Lung (tissue), 12 donors: Measurements from ENCODE around the gene SGO2. TPM values are rescaled to one million over a fixed set of nuclear protein-coding genes. Genes with fewer than 3 reads are reported as not detected.

Experiments used
- ATAC-seq: fragments of 200-7000 bp; cut with Tn5 transposase; one replicate; pipeline ENCODE4 v1.9.1; 2020; ENCODE audit warnings: moderate number of reproducible peaks; ENCODE audit not compliant: insufficient read depth, low FRiP score
- DNase-seq, 3 donors: peaks; one replicate each; pipeline ENCODE4 v3.0.0-alpha.2; 2013 to 2017
- H3K27ac ChIP-seq, 2 donors: one replicate each; pipeline ENCODE4 v1.5.1; 2013; ENCODE audit warnings: mild to moderate bottlenecking in 2 of 2, moderate library complexity in 2 of 2, control low read depth in 1 of 2, inconsistent platforms in 1 of 2, low read depth in 1 of 2, low read length in 1 of 2
- H3K27me3 ChIP-seq, 3 donors: one replicate each; pipeline ENCODE4 v1.5.1; 2013; ENCODE audit warnings: low read length in 2 of 3; ENCODE audit not compliant: control insufficient read depth in 3 of 3, insufficient read depth in 3 of 3
- H3K36me3 ChIP-seq, 4 donors: one replicate each; pipeline ENCODE4 v1.5.1; 2013; ENCODE audit warnings: low read length in 4 of 4, mild to moderate bottlenecking in 1 of 4, moderate library complexity in 1 of 4; ENCODE audit not compliant: control insufficient read depth in 4 of 4, insufficient read depth in 4 of 4
- H3K4me1 ChIP-seq, 5 donors: one replicate each; pipeline ENCODE4 v1.5.1; 2013; ENCODE audit warnings: low read length in 5 of 5, mild to moderate bottlenecking in 2 of 5, moderate library complexity in 1 of 5; ENCODE audit not compliant: control insufficient read depth in 5 of 5, insufficient read depth in 5 of 5
- H3K4me3 ChIP-seq: one replicate; pipeline ENCODE4 v1.5.1; 2013; ENCODE audit warnings: mild to moderate bottlenecking, control low read depth, moderate library complexity
- H3K9ac ChIP-seq, 2 donors: one replicate each; pipeline ENCODE4 v1.5.1; 2013; ENCODE audit warnings: low read length in 2 of 2, control low read depth in 1 of 2; ENCODE audit not compliant: insufficient read depth in 1 of 2
- H3K9me3 ChIP-seq, 4 donors: one replicate each; pipeline ENCODE4 v1.5.1; 2013; ENCODE audit warnings: low read length in 3 of 4, mild to moderate bottlenecking in 1 of 4, moderate library complexity in 1 of 4; ENCODE audit not compliant: control insufficient read depth in 4 of 4, insufficient read depth in 3 of 4
- WGBS, 2 donors: extraction: QIAGEN DNeasy Blood & Tissue Kit; methylation state at CpG; one replicate each; pipeline ENCODE4 v1.1.7; 2013; 5-methylcytosine and 5-hydroxymethylcytosine counted together
- polyA plus RNA-seq, 2 donors: library from polyadenylated mRNA; stranded (reverse); fragments of 200-250 nt; gene quantifications; one replicate each; pipeline ENCODE4 v1.2.1, GENCODE V29; 2013
- total RNA-seq, 2 donors: library from RNA; depleted of rRNA in 1 of 2; stranded (reverse); fragments of >200 nt in 1 of 2; gene quantifications; one replicate each; pipeline ENCODE4 v1.2.1, GENCODE V29; 2014 to 2021
- TF ChIP-seq, protein P1 (sequence below): IDR thresholded peaks from 2 replicates; pipeline ENCODE4 v1.5.1; 2012; ENCODE audit warnings: mild to moderate bottlenecking; ENCODE audit errors: control extremely low read depth, extremely low read depth
- donor health status: control.
- donor health status: control.
- donor health status: Bipolar disorder and iron deficiency.
- donor health status: healthy.
- donor health status: DM: yes; HTN: yes; CAD: no.

The SGO2 gene
- total and polyA plus RNA-seq, 4 donors, result 0.57 to 7.2 (median 2.0) TPM

DNA sequence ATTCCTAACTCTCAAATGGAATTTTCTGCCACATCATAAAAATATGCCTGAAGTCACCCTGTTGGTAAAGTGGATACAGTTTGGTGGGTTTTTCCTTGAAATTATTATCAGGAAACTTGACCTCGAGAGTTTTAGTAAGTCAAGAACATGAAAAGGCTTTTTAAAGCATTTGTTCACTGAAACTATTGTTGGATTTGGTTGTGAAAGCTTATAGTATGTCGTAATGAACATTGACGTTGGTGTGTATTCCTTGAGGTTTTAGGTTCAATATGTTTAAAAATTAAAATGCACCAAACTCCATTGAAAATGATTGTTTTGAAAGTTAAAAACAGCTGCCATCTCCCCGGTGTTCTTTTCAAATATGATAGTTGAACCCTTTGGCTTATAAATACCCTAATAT is 90.6 kb downstream of the SGO2 start:
- TF ChIP-seq, protein P1, sequence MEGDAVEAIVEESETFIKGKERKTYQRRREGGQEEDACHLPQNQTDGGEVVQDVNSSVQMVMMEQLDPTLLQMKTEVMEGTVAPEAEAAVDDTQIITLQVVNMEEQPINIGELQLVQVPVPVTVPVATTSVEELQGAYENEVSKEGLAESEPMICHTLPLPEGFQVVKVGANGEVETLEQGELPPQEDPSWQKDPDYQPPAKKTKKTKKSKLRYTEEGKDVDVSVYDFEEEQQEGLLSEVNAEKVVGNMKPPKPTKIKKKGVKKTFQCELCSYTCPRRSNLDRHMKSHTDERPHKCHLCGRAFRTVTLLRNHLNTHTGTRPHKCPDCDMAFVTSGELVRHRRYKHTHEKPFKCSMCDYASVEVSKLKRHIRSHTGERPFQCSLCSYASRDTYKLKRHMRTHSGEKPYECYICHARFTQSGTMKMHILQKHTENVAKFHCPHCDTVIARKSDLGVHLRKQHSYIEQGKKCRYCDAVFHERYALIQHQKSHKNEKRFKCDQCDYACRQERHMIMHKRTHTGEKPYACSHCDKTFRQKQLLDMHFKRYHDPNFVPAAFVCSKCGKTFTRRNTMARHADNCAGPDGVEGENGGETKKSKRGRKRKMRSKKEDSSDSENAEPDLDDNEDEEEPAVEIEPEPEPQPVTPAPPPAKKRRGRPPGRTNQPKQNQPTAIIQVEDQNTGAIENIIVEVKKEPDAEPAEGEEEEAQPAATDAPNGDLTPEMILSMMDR, result no peak
- WGBS, 2 donors, result 48 to 62% methylated on average over 4 of the region's 4 CpGs
- no peaks in the 10 kb centered on the region for H3K9me3 ChIP-seq
- peaks cover 0 to 5% (median 2%) of the 10 kb centered on the region in 4 donors for H3K36me3 ChIP-seq
- no peak overlapping the region for H3K27ac ChIP-seq
- DNase-seq (peak in 1 of 3 donors; percentile 65), ATAC-seq (no peak)
- H3K4me3 ChIP-seq, result no peak overlapping the region
- peaks cover 0 to 38% (median 10%) of the 10 kb centered on the region in 5 donors for H3K4me1 ChIP-seq
- H3K27me3 ChIP-seq, result no peaks in the 10 kb centered on the region
- H3K9ac ChIP-seq, result peak overlapping the region in 1 of 2 donors; percentile 63

DNA sequence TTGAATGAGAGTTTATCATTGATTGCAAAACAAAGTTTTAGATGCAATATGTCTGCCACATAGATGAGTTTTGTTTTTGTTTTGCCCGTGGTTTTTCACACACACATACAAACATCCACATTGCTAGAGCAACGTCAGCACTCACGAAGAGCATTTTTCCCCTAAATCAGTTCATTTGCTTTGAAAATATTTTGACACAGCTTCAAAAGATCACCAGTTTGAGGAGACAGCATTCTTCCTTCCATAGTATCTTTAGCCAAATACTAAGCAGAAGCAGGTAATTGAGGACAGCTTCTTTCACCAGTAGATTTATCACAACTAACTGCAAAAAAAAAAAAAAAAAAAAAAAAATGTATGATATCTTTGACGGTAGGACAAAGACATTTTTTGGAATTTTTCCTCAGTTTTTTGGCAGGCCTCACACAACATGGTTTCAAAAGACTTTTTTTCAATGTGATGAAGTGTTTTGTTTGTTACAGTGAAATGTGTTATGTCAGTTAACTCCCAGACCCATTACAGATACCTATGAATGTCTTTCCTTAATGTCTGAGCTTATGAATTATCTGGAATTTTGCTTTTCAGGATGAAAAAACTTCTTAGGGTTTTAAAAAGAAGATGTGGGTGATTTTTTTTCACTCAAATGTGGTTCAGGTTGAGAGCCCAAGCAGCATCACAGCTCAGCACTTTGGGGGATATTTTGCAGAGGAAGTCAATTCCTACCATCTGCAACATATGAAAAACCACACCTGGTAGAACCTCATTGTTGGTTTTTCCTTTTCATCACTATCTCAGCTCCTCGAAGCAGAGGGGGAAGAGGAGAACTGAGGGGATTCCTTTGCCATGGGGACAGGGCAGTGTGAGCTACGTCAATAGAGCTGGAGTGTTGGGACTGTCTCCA is 91.4 kb downstream of the SGO2 start:
- TF ChIP-seq, protein P1, result no peak
- ATAC-seq (no peak), DNase-seq (peak; percentile 41 to 96 (median 94))
- no peak overlapping the region for H3K9ac ChIP-seq
- H3K36me3 ChIP-seq, result peaks cover 0 to 1% (median under 1%) of the 10 kb centered on the region in 4 donors
- H3K9me3 ChIP-seq, result no peaks in the 10 kb centered on the region
- no peaks in the 10 kb centered on the region for H3K27me3 ChIP-seq
- WGBS, 2 donors, result 53 to 56% methylated on average over 6 of the region's 6 CpGs
- H3K27ac ChIP-seq, result no peak overlapping the region
- H3K4me3 ChIP-seq, result no peak overlapping the region
- H3K4me1 ChIP-seq, result peaks cover 0 to 38% (median 10%) of the 10 kb centered on the region in 5 donors

DNA sequence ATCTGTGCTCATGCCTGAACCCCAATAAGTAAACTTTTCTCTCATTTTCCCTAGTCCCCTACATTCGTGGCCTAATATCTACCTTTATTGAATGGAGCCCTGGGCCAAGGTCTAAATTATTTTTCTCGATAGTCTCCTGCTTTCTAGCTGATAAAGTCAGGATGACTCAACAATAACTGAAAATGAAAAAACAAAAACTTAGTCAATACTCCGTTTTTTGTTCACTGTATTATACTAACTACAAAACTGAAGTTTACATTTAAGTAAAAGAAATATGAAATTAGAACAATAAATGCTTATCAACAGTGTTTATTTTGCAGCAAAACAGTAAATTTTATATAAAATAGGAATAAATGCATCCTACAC is 92.0 kb downstream of the SGO2 start:
- Histone ChIP-seq H3K4me3 (no peak overlapping the region), H3K4me1 (peaks cover 0 to 40% (median 10%) of the 10 kb centered on the region in 5 donors), H3K9ac (no peak overlapping the region), H3K36me3 (no peaks in the 10 kb centered on the region), H3K27ac (no peak overlapping the region), H3K27me3 (no peaks in the 10 kb centered on the region), H3K9me3 (no peaks in the 10 kb centered on the region)
- 42 to 62% methylated on average over 3 of the region's 3 CpGs for WGBS, 2 donors
- TF ChIP-seq, protein P1, result no peak
- no peak for ATAC-seq
- no peak for DNase-seq
